Measurements from ENCODE around the gene CABP4.
"Not testable (repeated sequence)": the region's sequence is repeated elsewhere in the genome, so short reads cannot be mapped to it uniquely, and the experiment has no call there.

The CABP4 gene

GRCh38 chr11:67419325-67420049, 35.7 kb upstream of the CABP4 start:
- no peak for DNase-seq (ENCODE audit: low spot score)

GRCh38 chr11:67420147-67420645, 35.0 kb upstream of the CABP4 start:
- no peak for DNase-seq (ENCODE audit: low spot score)

- peak; percentile 84 for DNase-seq (ENCODE audit: low spot score)
These were observed 34.3 kb upstream of the CABP4 start for GRCh38 chr11:67420646-67421429.

- no peak for DNase-seq (ENCODE audit: low spot score)
These were observed 33.6 kb upstream of the CABP4 start for GRCh38 chr11:67421430-67422031.

GRCh38 chr11:67422891-67423290, 32.3 kb upstream of the CABP4 start:
- DNase-seq (ENCODE audit: low spot score) = no peak

- no peak for DNase-seq (ENCODE audit: low spot score)
These were observed 31.7 kb upstream of the CABP4 start for GRCh38 chr11:67423466-67423865.

GRCh38 chr11:67423891-67424613, 31.1 kb upstream of the CABP4 start:
- DNase-seq (ENCODE audit: low spot score) = no peak

- not testable (repeated sequence) for DNase-seq (ENCODE audit: low spot score)
These were observed 27.7 kb upstream of the CABP4 start for GRCh38 chr11:67427364-67427859.

GRCh38 chr11:67428052-67429001, 26.8 kb upstream of the CABP4 start, which contains the start of gene RPS6KB2:
RPS6KB2 (plus strand) TSS chr11:67428494; CDS start chr11:67428546, 52 bp downstream.
- DNase-seq (ENCODE audit: low spot score) = peak; percentile 97

- no peak for DNase-seq (ENCODE audit: low spot score)
These were observed 26.0 kb upstream of the CABP4 start for GRCh38 chr11:67429038-67429668.

GRCh38 chr11:67429722-67430121, 25.4 kb upstream of the CABP4 start:
- no peak for DNase-seq (ENCODE audit: low spot score)

- no peak for DNase-seq (ENCODE audit: low spot score)
These were observed 23.6 kb upstream of the CABP4 start for GRCh38 chr11:67431346-67432249.

GRCh38 chr11:67432655-67433349, 22.4 kb upstream of the CABP4 start:
- DNase-seq (ENCODE audit: low spot score) = no peak

GRCh38 chr11:67433536-67434394, 21.4 kb upstream of the CABP4 start:
- DNase-seq (ENCODE audit: low spot score) = no peak

GRCh38 chr11:67434395-67434881, 20.7 kb upstream of the CABP4 start:
- DNase-seq (ENCODE audit: low spot score) = no peak

- DNase-seq (ENCODE audit: low spot score) = no peak
These were observed 20.0 kb upstream of the CABP4 start for GRCh38 chr11:67435031-67435726.
